Gastrocnemius medialis (tissue), 4 donors: ENCODE results near the gene IL23A. TPM values are rescaled to one million over a fixed set of nuclear protein-coding genes. Genes with fewer than 3 reads are reported as not detected.

Source experiments
- ATAC-seq, 2 donors: fragments of 150-250 bp; one replicate each; pipeline ENCODE4 v1.9.1; 2016
- DNase-seq, 2 donors: peaks; one replicate each; pipeline ENCODE4 v3.0.0-alpha.2; 2019
- H3K27ac ChIP-seq, 4 donors: fragments of 200-600 bp; sonication (generic); 1 replicate in 1 of 4; 2 replicates in 3 of 4; pipeline ENCODE4 v1.5.1; 2016 to 2018; ENCODE audit warnings: mild to moderate bottlenecking in 2 of 4, moderate library complexity in 1 of 4
- H3K27me3 ChIP-seq, 3 donors: fragments of 200-600 bp; sonication (generic) in 2 of 3; 1 replicate in 1 of 3; 2 replicates in 2 of 3; pipeline versions ENCODE4 v1.5.1 to v1.6.0; 2016 to 2019; ENCODE audit warnings: mild to moderate bottlenecking in 1 of 3, moderate library complexity in 1 of 3
- H3K36me3 ChIP-seq, 2 donors: fragments of 200-600 bp; sonication (generic) in 1 of 2; one replicate each; pipeline ENCODE4 v1.5.1; 2017 to 2018
- H3K4me1 ChIP-seq, 2 donors: fragments of 200-600 bp; sonication (generic) in 1 of 2; one replicate each; pipeline ENCODE4 v1.5.1; 2016 to 2017; ENCODE audit warnings: mild to moderate bottlenecking in 2 of 2
- H3K4me3 ChIP-seq, 4 donors: fragments of 200-600 bp; sonication (generic) in 3 of 4; 1 replicate in 1 of 4; 2 replicates in 3 of 4; pipeline ENCODE4 v1.5.1; 2016 to 2019; ENCODE audit warnings: mild to moderate bottlenecking in 2 of 4
- H3K9me3 ChIP-seq, 3 donors: fragments of 200-600 bp; sonication (generic) in 2 of 3; 1 replicate in 1 of 3; 2 replicates in 2 of 3; pipeline ENCODE4 v1.5.1; 2016 to 2019
- CTCF ChIP-seq, 5 experiments: fragments of 450-650 bp in 3 of 5; fragments of 200-600 bp in 2 of 5; sonication (generic) in 2 of 5; IDR thresholded peaks in 4 of 5; conservative IDR thresholded peaks in 1 of 5; 1 replicate in 4 of 5; 2 replicates in 1 of 5; pipeline ENCODE4 v1.5.1; 2016 to 2019; ENCODE audit warnings: antibody characterized with exemption in 5 of 5, mild to moderate bottlenecking in 3 of 5, moderate library complexity in 3 of 5
- POLR2A ChIP-seq, 2 donors: fragments of 450-650 bp; IDR thresholded peaks; one replicate each; pipeline ENCODE4 v1.6.1; 2017; ENCODE audit warnings: antibody characterized with exemption in 2 of 2, mild to moderate bottlenecking in 2 of 2, moderate library complexity in 2 of 2
- in situ Hi-C, 4 donors: fragments of 200-750 bp; cut with MboI; loops; one replicate each; pipeline versions ENCODE4 v1.15.0 to v1.8.0; 2017; ENCODE audit warnings: low sequenced_read_pairs in 4 of 4
- intact Hi-C: fragments of 100-400 bp; cut with DNase I; formaldehyde crosslinking; loops from one replicate; pipeline ENCODE4 v1.15.1; 2023; ENCODE audit warnings: low total_unique reads
- total RNA-seq, 4 donors: library from RNA; depleted of rRNA; stranded (reverse); fragments of >200 nt; gene quantifications; one replicate each; pipeline versions ENCODE4 v1.1.0 to v1.2.3, GENCODE V29; 2016

Gene IL23A
- total RNA-seq, 4 donors from 2014 or later, result not detected

DNA sequence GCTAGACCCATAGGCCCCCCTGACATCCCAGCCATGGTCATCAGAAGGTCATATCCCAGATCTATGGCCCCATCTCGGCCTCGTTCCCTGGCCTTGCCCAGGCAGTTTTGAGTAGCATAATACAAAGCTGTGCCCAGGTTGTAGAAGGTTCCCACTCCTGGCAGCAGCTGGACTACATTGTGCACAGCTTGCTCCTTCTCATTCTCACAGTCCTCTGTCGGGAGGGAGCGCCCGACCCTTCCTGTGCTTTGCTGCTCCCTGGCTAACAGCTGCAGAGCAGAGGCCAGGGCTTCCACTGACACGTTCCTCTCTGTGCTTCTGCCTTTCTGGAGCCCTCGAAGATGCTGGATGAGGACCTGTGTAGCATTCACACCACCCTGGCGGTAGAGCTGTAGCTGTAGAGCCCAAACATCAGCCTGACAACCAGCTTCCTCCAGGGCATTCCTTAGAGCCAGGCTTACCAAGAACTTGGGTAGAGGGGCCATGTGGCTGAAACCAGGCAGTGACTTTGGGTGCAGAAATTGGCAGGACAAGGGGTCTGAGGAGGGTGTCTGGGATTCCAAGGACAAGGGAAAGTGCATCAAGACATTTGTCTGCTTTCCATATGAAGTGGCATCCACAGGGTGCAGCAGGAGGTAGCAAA, 22.9 kb downstream of the IL23A start:
- Histone ChIP-seq H3K4me1 (peaks cover 8 to 12% of the 10 kb centered on the region in 2 donors), H3K27ac (no peak overlapping the region), H3K27me3 (no peaks in the 10 kb centered on the region), H3K9me3 (no peaks in the 10 kb centered on the region), H3K36me3 (no peaks in the 10 kb centered on the region), H3K4me3 (no peak overlapping the region)
- ATAC-seq (no peak), DNase-seq (no peak)
- TF ChIP-seq POLR2A (IDR thresholded peaks at IDR 0.05) (no peak), CTCF (IDR thresholded peaks at IDR 0.05 in 4 of 5, conservative IDR thresholded peaks at IDR 0.05 in 1 of 5) (no peak)
- in situ Hi-C loops, result loop anchor here in 1 of 4 donors (10.0 kb wide), 1 partner anchor 103 kb away; the partner anchor contains the start of gene SPRYD4
- intact Hi-C loops, result loop anchor here (1.0 to 5.0 kb wide), 2 partner anchors 103 to 276 kb away; no protein-coding TSS in a partner anchor

- no peak for TF ChIP-seq CTCF (IDR thresholded peaks at IDR 0.05 in 4 of 5, conservative IDR thresholded peaks at IDR 0.05 in 1 of 5)
- no peak for TF ChIP-seq POLR2A (IDR thresholded peaks at IDR 0.05)
- H3K4me1 ChIP-seq, result peaks cover 8 to 12% of the 10 kb centered on the region in 2 donors
- no peaks in the 10 kb centered on the region for H3K36me3 ChIP-seq
- H3K27ac ChIP-seq, result no peak within 1 kb of the TSS
- H3K9me3 ChIP-seq, result no peaks in the 10 kb centered on the region
- H3K27me3 ChIP-seq, result no peaks in the 10 kb centered on the region
- in situ Hi-C loops (loop anchor here in 1 of 4 donors (10.0 kb wide), 1 partner anchor 102 kb away; the partner anchor contains the start of gene SPRYD4), intact Hi-C loops (loop anchor here (5.0 kb wide), 1 partner anchor 275 kb away; no protein-coding TSS in a partner anchor)
- no peak for ATAC-seq
- DNase-seq, result no peak
- no peak within 1 kb of the TSS for H3K4me3 ChIP-seq
Observed at GRCh38 chr12:56362130-56363059, 23.7 kb downstream of the IL23A start, which contains the start of gene APOF. Gene APOF (minus strand): TSS chr12:56362857. CDS start chr12:56362745, 112 bp downstream.

GRCh38 chr12:56366948-56367347, 28.3 kb downstream of the IL23A start:
- H3K27ac ChIP-seq, result no peak overlapping the region
- no peak for DNase-seq
- TF ChIP-seq POLR2A (IDR thresholded peaks at IDR 0.05) (no peak), CTCF (IDR thresholded peaks at IDR 0.05 in 4 of 5, conservative IDR thresholded peaks at IDR 0.05 in 1 of 5) (no peak)
- H3K4me1 ChIP-seq, result no peaks in the 10 kb centered on the region
- ATAC-seq, result no peak
- H3K9me3 ChIP-seq, result no peaks in the 10 kb centered on the region
- H3K27me3 ChIP-seq, result no peaks in the 10 kb centered on the region
- no peak overlapping the region for H3K4me3 ChIP-seq
- H3K36me3 ChIP-seq, result no peaks in the 10 kb centered on the region
- in situ Hi-C loops, result loop anchor here in 1 of 4 donors (10.0 kb wide), 1 partner anchor 98 kb away; the partner anchor contains the start of gene SPRYD4
- intact Hi-C loops, result no loop called here

DNA sequence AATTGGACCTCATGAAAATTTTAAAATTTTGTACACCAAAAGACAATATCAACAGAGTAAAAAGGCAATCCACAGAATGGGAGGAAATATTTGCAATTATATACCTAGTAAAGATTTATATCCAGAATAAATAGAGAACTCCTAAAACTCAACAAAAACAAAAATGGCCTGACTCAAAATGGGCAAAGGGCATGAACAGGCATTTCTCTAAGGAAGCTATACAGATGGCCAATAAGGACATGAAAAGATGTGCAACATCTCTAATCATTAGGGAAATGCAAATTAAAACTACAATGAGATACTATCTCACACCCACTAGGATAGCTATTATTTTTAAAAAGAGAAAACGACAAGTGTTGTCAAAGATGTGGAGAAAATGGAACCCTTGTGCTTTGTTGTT, 34.8 kb downstream of the IL23A start:
- Histone ChIP-seq H3K4me3 (no peak overlapping the region), H3K4me1 (no peaks in the 10 kb centered on the region), H3K27ac (no peak overlapping the region), H3K27me3 (no peaks in the 10 kb centered on the region), H3K36me3 (no peaks in the 10 kb centered on the region), H3K9me3 (no peaks in the 10 kb centered on the region)
- intact Hi-C loops (no loop called here), in situ Hi-C loops (no loop called here)
- ATAC-seq (no peak), DNase-seq (no peak)
- TF ChIP-seq CTCF (IDR thresholded peaks at IDR 0.05 in 4 of 5, conservative IDR thresholded peaks at IDR 0.05 in 1 of 5), result no peak
- TF ChIP-seq POLR2A (IDR thresholded peaks at IDR 0.05), result no peak
